SK-MEL-5 (cell line): ENCODE data around the gene ADGRA3. TPM values are rescaled to one million over a fixed set of nuclear protein-coding genes. Genes with fewer than 3 reads are reported as not detected.

Experiments used
- DNase-seq: peaks from one replicate; pipeline ENCODE4 v3.0.0-alpha.2; 2016; ENCODE audit warnings: low read depth, low spot score
- in situ Hi-C: cut with HindIII; loops from 2 replicates; pipeline ENCODE4 v1.10.0; 2016; ENCODE audit warnings: low sequenced_read_pairs, high pct_unique_total_duplicates, low pct_unique_long_range_greater_than_20kb
- total RNA-seq: library from RNA; depleted of rRNA; stranded (reverse); fragments of >200 nt; shearing (Covaris generic); gene quantifications from 2 replicates; pipeline ENCODE4 v1.2.3, GENCODE V29; 2014; rRNA removed

The ADGRA3 gene
- total RNA-seq, 1 experiment from 2014 or later: 52.5 TPM

DNA sequence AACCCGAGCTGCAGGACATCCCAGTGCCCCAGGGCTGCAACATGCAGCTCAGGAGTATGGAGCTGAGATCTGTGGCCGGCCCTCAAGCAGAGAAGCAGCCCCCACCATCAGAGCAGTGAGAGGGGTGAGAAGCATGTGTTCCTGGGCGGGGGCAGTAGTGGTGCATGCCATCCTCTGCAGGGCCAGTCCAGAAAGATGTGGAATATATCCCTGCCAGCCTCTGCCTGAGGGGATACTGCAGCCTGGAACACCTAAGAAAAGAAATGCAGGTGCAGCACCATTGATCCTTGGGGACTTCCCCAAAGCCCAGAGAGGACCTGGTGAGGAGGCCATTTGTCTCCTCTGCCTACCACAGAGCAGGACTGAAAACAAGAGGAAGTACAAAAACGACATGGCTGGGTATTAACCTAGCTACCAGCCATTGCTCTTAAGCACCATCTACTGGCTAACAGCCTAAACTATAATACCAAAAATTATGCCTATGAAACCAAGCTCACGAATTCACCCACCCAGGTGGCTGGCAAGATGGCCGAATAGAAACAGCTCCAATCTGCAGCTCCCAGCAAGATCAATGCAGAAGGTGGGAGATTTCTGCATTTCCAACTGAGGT is 158.8 kb downstream of the ADGRA3 start:
- in situ Hi-C loops: no loop called here
- DNase-seq: peak; percentile 76

DNA sequence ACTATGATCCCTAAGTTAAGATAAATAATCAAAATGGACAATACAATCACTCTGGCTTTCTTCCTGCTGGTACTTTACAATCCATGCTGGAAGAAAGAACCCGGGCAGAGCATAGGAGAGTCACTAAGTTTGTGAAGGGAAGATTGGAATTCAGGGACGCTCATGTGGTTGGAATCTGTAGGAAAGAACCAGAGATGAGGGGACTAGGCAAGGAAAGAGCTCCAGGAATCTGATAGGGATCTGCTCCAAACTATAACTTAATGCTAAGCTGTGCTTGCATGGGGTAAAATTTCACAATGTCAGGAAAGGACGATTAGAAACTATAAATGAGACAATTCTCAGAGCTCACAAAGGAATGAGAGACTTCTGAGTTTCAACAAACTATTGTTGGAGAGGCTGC is 167.5 kb downstream of the ADGRA3 start:
- no peak for DNase-seq
- in situ Hi-C loops: no loop called here

DNA sequence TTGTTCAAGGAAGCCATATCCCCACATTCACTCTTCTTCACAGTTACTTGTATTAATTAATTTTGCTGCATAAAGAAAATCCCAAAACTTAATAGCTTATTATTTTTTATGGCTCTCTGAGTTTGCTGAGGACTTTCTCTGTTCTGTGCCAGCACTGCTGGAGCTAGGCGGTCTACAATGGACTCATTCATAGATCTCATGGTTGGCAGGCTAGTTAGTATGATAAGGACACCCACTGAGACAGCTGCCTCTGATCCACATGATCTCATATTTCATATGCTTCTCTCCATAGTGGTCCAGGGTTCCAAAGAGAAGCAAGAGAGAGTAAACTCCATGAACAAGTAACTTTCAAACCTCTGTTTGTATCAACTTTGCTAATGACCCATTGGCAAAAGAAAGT is 170.2 kb downstream of the ADGRA3 start:
- in situ Hi-C loops: no loop called here
- DNase-seq: peak; percentile 91

DNA sequence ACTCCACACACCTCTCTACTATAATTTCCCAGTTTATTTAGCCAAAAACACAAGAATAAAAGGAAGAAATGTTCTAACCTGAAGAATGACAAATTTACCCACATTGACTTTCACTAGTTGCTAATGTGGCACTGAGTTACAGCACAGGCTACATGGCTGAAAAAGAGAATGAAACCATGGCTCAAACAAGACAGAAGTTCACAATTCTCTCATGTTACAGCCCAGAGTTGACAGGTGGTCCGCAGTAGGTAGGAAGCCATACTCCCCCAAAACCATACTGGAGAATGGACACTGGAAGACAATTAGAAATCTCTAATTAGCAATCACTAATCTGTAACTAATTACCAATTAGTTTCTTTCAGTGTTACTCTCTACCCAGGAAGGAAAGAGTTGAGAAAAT is 170.8 kb downstream of the ADGRA3 start:
- DNase-seq: no peak
- in situ Hi-C loops: no loop called here

DNA sequence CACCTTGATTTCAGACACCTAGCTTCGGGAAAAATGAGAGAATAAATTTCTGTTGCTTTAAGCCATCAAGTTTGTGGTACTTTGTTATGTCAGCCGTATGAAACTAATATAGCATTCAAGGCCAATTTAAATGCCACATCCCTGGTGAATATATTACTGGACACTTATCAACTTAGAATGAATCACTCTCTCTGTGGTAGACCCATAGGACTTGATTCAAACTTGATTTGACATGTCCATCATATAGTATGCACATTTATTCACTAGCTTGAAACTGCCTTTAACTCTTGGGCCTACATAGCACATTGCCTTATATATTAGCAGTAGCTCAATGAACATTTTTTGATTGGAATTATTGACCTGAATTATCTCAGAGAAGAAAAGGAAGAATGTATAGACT is 172.3 kb downstream of the ADGRA3 start:
- DNase-seq: no peak
- in situ Hi-C loops: no loop called here

DNA sequence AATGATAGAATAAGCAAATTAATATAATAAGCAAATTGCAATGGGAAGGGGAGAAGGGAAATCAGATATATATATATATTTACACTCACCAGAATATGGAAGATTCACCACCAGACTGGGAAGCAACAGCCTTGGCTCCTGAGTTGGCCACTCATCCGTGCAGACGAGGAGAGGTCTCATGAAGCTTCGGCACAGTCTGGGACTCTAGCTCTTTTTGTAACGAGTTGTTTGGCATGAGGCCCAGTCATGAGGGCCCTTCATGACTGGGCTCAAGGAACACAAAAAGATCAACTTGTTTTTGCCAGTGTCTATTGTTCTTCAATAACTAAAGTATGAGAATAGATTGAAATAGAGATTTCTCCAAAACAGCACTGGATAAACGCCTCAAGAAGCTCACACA is 176.4 kb downstream of the ADGRA3 start:
- peak; percentile 53 for DNase-seq
- in situ Hi-C loops: no loop called here

DNA sequence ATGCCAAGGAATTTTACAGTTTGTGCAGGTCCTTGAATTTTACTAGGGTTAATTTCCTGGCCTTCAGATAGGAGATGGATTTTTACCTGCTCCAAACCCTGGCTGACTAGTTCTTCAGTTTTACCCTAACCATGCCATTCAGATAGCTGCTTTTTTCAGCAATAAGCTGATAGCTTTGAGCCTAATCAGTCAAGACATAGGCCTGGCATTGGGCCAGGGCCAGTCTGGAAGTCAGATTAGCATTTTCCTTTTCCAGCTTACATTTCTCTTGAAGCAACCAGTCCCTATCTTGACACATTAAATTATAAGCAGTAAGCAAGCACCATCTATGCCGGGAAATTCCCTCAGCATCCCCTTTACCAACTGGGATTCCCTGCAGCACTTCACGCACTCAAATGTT is 177.1 kb downstream of the ADGRA3 start:
- in situ Hi-C loops: no loop called here
- no peak for DNase-seq

Other genes starting within 250 kb of the ADGRA3 start
- 0.11 and 0.43 TPM in 2 replicates for gene GBA3, start 176.9 kb upstream of the ADGRA3 start, total RNA-seq